ENCODE data around the gene GALNS.

Gene GALNS

DNA sequence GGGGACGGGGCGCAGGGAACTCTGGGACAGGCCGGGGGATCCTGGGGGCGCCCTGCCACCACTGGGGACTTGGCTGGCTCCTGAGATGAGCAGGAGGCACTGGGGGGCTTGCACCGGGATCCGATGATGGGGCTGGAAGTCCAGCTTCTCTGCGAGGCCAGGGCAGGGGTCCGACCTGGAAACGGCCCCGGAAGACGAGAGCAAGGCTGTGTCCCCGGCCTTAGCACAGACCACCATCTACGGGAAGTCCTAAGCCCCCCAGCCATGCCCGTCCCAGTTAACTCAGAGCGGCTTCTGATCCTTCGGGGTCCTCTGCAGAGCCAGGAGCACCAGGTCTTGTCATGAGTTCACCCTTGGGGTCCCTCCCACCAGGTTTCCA is 52.6 kb downstream of the GALNS start:
- TF ChIP-seq, protein P1, sequence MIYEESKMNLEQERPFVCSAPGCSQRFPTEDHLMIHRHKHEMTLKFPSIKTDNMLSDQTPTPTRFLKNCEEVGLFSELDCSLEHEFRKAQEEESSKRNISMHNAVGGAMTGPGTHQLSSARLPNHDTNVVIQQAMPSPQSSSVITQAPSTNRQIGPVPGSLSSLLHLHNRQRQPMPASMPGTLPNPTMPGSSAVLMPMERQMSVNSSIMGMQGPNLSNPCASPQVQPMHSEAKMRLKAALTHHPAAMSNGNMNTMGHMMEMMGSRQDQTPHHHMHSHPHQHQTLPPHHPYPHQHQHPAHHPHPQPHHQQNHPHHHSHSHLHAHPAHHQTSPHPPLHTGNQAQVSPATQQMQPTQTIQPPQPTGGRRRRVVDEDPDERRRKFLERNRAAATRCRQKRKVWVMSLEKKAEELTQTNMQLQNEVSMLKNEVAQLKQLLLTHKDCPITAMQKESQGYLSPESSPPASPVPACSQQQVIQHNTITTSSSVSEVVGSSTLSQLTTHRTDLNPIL (CRISPR knock-in tag; IDR thresholded peaks at IDR 0.05; ENCODE audit: low read depth): no peak
- TF ChIP-seq RARB (CRISPR knock-in tag; IDR thresholded peaks at IDR 0.05): no peak
- no peak for TF ChIP-seq ISL1 (CRISPR knock-in tag; IDR thresholded peaks at IDR 0.05)
- no peak for TF ChIP-seq ESRRG (CRISPR knock-in tag; IDR thresholded peaks at IDR 0.05)
- no peak for TF ChIP-seq BACH2 (CRISPR knock-in tag; IDR thresholded peaks at IDR 0.05; ENCODE audit: borderline replicate concordance)
- TF ChIP-seq, protein P2, sequence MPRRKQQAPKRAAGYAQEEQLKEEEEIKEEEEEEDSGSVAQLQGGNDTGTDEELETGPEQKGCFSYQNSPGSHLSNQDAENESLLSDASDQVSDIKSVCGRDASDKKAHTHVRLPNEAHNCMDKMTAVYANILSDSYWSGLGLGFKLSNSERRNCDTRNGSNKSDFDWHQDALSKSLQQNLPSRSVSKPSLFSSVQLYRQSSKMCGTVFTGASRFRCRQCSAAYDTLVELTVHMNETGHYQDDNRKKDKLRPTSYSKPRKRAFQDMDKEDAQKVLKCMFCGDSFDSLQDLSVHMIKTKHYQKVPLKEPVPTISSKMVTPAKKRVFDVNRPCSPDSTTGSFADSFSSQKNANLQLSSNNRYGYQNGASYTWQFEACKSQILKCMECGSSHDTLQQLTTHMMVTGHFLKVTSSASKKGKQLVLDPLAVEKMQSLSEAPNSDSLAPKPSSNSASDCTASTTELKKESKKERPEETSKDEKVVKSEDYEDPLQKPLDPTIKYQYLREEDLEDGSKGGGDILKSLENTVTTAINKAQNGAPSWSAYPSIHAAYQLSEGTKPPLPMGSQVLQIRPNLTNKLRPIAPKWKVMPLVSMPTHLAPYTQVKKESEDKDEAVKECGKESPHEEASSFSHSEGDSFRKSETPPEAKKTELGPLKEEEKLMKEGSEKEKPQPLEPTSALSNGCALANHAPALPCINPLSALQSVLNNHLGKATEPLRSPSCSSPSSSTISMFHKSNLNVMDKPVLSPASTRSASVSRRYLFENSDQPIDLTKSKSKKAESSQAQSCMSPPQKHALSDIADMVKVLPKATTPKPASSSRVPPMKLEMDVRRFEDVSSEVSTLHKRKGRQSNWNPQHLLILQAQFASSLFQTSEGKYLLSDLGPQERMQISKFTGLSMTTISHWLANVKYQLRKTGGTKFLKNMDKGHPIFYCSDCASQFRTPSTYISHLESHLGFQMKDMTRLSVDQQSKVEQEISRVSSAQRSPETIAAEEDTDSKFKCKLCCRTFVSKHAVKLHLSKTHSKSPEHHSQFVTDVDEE (CRISPR knock-in tag; IDR thresholded peaks at IDR 0.05): no peak
- ATAC-seq: peak; percentile 6; the same call in 2 of the 3 replicates

DNA sequence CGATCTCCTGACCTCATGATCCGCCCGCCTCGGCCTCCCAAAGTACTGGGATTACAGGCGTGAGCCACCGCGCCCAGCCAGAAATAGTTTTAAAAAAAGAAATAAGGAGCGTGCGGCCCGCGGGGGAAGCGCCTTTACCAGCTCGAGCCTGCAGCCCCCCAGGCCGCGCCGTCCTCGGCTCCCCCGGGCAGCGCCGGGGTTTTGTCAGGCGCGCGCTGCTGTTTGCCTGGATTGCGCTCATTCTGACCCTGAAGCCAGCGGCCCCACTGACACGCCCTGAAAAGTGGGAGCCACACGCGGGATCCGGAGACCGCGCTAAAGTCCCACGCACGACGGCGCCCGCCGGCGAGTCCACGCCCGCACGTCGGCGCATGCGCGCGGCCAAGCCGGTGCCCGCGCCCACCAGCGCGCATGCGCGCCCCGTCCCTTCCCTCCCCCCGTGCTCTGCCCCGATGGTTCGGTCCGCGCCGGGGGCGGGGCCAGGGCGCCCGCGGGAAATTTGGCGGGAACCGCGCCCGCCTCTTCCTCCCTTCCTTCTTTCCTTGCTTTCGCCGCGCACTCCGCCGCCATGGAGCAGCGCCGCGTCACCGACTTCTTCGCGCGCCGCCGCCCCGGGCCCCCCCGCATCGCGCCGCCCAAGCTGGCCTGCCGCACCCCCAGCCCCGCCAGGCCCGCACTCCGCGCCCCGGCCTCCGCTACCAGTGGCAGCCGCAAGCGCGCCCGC is 53.3 kb downstream of the GALNS start, which contains the start of gene CDT1:
TSS of gene CDT1 (plus strand) at position 526 of the 724 bp plus-strand sequence. CDS start at position 569, 43 bp downstream.
- peak; percentile 18 for ATAC-seq

DNA sequence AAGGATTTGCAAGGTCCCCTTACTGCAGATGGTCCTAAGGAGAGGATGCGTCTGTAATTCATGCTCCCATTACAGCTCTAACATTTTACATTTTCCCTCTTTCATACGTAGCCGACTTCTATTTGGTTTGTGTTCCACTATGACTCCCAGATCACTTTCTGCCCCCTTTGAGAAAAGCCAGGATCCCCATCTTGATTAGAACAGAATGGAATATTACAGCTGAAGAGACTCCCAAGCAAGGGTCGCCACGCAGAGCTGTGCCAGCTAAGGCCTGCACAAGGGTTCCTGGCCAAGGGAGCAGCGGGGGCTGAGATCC is 56.5 kb downstream of the GALNS start:
- ATAC-seq: no peak
- TF ChIP-seq ISL1 (CRISPR knock-in tag; IDR thresholded peaks at IDR 0.05) (no peak), ZFP3 (CRISPR knock-in tag; IDR thresholded peaks at IDR 0.05) (no peak), PPARA (CRISPR knock-in tag; IDR thresholded peaks at IDR 0.05; ENCODE audit: borderline replicate concordance) (no peak), CSDC2 (CRISPR knock-in tag; IDR thresholded peaks at IDR 0.05) (no peak), ZNF565 (CRISPR knock-in tag; conservative IDR thresholded peaks at IDR 0.05; ENCODE audit: low read depth) (no peak), ZNF8 (CRISPR knock-in tag; IDR thresholded peaks at IDR 0.05) (no peak), ZFP30 (CRISPR knock-in tag; IDR thresholded peaks at IDR 0.05) (no peak), ZNF70 (CRISPR knock-in tag; IDR thresholded peaks at IDR 0.05) (no peak), TCF4 (CRISPR knock-in tag; IDR thresholded peaks at IDR 0.05; ENCODE audit: borderline replicate concordance) (no peak), RARB (CRISPR knock-in tag; IDR thresholded peaks at IDR 0.05) (no peak), GLIS3 (CRISPR knock-in tag; IDR thresholded peaks at IDR 0.05) (no peak), BACH2 (CRISPR knock-in tag; IDR thresholded peaks at IDR 0.05; ENCODE audit: borderline replicate concordance) (no peak), ZC3H10 (CRISPR knock-in tag; IDR thresholded peaks at IDR 0.05) (no peak), ESRRG (CRISPR knock-in tag; IDR thresholded peaks at IDR 0.05) (no peak), TOX (CRISPR knock-in tag; IDR thresholded peaks at IDR 0.05; ENCODE audit: borderline replicate concordance) (no peak), ARNTL (CRISPR knock-in tag; IDR thresholded peaks at IDR 0.05; ENCODE audit: borderline replicate concordance, low read depth) (no peak), SNAI2 (CRISPR knock-in tag; IDR thresholded peaks at IDR 0.05) (no peak)
- TF ChIP-seq, protein P3, sequence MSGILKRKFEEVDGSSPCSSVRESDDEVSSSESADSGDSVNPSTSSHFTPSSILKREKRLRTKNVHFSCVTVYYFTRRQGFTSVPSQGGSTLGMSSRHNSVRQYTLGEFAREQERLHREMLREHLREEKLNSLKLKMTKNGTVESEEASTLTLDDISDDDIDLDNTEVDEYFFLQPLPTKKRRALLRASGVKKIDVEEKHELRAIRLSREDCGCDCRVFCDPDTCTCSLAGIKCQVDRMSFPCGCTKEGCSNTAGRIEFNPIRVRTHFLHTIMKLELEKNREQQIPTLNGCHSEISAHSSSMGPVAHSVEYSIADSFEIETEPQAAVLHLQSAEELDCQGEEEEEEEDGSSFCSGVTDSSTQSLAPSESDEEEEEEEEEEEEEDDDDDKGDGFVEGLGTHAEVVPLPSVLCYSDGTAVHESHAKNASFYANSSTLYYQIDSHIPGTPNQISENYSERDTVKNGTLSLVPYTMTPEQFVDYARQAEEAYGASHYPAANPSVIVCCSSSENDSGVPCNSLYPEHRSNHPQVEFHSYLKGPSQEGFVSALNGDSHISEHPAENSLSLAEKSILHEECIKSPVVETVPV (CRISPR knock-in tag; IDR thresholded peaks at IDR 0.05): no peak
- TF ChIP-seq, protein P4, sequence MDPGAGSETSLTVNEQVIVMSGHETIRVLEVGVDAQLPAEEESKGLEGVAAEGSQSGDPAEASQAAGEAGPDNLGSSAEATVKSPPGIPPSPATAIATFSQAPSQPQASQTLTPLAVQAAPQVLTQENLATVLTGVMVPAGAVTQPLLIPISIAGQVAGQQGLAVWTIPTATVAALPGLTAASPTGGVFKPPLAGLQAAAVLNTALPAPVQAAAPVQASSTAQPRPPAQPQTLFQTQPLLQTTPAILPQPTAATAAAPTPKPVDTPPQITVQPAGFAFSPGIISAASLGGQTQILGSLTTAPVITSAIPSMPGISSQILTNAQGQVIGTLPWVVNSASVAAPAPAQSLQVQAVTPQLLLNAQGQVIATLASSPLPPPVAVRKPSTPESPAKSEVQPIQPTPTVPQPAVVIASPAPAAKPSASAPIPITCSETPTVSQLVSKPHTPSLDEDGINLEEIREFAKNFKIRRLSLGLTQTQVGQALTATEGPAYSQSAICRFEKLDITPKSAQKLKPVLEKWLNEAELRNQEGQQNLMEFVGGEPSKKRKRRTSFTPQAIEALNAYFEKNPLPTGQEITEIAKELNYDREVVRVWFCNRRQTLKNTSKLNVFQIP (CRISPR knock-in tag; IDR thresholded peaks at IDR 0.05; ENCODE audit: borderline replicate concordance, low read depth): no peak
- TF ChIP-seq, protein P5, sequence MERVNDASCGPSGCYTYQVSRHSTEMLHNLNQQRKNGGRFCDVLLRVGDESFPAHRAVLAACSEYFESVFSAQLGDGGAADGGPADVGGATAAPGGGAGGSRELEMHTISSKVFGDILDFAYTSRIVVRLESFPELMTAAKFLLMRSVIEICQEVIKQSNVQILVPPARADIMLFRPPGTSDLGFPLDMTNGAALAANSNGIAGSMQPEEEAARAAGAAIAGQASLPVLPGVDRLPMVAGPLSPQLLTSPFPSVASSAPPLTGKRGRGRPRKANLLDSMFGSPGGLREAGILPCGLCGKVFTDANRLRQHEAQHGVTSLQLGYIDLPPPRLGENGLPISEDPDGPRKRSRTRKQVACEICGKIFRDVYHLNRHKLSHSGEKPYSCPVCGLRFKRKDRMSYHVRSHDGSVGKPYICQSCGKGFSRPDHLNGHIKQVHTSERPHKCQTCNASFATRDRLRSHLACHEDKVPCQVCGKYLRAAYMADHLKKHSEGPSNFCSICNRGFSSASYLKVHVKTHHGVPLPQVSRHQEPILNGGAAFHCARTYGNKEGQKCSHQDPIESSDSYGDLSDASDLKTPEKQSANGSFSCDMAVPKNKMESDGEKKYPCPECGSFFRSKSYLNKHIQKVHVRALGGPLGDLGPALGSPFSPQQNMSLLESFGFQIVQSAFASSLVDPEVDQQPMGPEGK (CRISPR knock-in tag; IDR thresholded peaks at IDR 0.05; ENCODE audit: borderline replicate concordance): no peak

More for the DNA sequence above, 53.3 kb downstream of the GALNS start, which contains the start of gene CDT1:
- TF ChIP-seq, protein P2 (CRISPR knock-in tag; IDR thresholded peaks at IDR 0.05): peak; percentile 53
- TF ChIP-seq, protein P1 (CRISPR knock-in tag; IDR thresholded peaks at IDR 0.05; ENCODE audit: low read depth): no peak

All from SK-N-SH treated with all-trans-retinoic acid at 6 μM for 48 hours (cell line).